Loucy (cell line): ENCODE data around the gene RPTOR.

ENCODE experiments used
- CTCF ChIP-seq: fragments of 200-600 bp; sonication (generic); conservative IDR thresholded peaks from 2 replicates; pipeline ENCODE4 v1.5.1; 2014; ENCODE audit warnings: mild to moderate bottlenecking, antibody characterized with exemption, low read length
- EZH2phosphoT487 ChIP-seq: fragments of 200-600 bp; IDR thresholded peaks from 2 replicates; pipeline ENCODE4 v1.6.1; 2018; ENCODE audit warnings: antibody characterized with exemption, mild to moderate bottlenecking, moderate library complexity, borderline replicate concordance

DNA sequence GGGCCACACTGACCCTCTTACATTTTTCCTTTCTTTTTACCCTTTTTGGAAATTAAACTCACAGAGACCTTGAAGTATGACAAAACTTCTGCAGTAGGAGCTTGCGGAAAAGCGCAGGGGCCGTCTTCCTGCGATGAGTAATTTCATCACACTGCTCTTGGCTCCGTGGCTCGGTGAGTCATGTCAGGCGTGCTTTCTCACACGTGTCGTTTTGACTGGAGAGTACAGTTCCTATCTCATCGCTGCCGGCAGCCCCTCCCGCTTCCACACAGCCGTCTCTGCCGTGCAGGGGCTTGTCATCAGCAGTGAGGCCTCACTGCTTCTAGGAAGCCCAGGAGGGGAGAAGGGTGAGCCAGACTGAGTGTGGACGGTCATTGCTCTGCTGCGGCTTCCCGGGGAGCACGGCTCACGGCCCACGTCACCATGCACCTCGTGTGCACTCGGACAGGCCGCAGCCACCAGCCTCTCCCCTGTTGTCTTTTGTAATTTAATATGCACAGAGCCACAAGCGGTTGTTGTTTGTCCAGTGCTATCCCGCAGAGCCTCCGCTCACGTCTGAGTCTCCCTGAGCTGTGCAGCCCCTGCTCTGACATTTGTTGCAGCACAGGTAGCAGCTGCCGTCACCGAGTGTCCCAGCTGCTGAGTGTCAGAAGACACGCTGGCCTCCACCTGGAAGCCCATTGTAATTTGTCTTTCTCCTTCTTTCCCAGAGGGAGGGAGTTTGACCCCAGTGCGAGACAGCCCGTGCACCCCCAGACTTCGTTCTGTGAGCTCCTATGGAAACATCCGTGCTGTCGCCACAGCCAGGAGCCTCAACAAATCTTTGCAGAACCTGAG is 347.6 kb downstream of the RPTOR start:
- TF ChIP-seq CTCF (no peak), EZH2phosphoT487 (no peak)
